Loucy (cell line): ENCODE data around the gene ZNF124.

Experiments used
- H2AFZ ChIP-seq: fragments of 200-600 bp; sonication (generic); 2 replicates; pipeline ENCODE4 v1.6.0; 2016; ENCODE audit warnings: antibody characterized with exemption, mild to moderate bottlenecking, low read length, moderate library complexity
- H3F3A ChIP-seq: fragments of 200-600 bp; 2 replicates; pipeline ENCODE4 v1.6.0; 2016; ENCODE audit warnings: antibody characterized with exemption, low read depth, mild to moderate bottlenecking
- H3K27me3 ChIP-seq: fragments of 200-600 bp; sonication (generic); 2 replicates; pipeline ENCODE4 v1.6.1; 2014; ENCODE audit warnings: low read length, mild to moderate bottlenecking; ENCODE audit not compliant: insufficient read depth, poor library complexity, severe bottlenecking
- H3K36me3 ChIP-seq: fragments of 200-600 bp; sonication (generic); 2 replicates; pipeline ENCODE4 v1.6.1; 2016; ENCODE audit warnings: low read length; ENCODE audit not compliant: insufficient read depth
- H3K4me1 ChIP-seq: fragments of 200-600 bp; sonication (generic); 2 replicates; pipeline ENCODE4 v1.5.1; 2014; ENCODE audit warnings: low read length, mild to moderate bottlenecking; ENCODE audit not compliant: insufficient read depth, poor library complexity, severe bottlenecking
- H3K4me2 ChIP-seq: fragments of 200-600 bp; sonication (generic); 2 replicates; pipeline ENCODE4 v1.6.0; 2014; ENCODE audit warnings: antibody characterized with exemption, low read length, low read depth, mild to moderate bottlenecking; ENCODE audit not compliant: poor library complexity, severe bottlenecking
- H3K4me3 ChIP-seq: fragments of 200-600 bp; sonication (generic); 2 replicates; pipeline ENCODE4 v1.5.1; 2014; ENCODE audit warnings: low read length, mild to moderate bottlenecking, mixed read lengths; ENCODE audit not compliant: poor library complexity, severe bottlenecking
- H3K79me2 ChIP-seq: fragments of 200-600 bp; sonication (generic); 2 replicates; pipeline ENCODE4 v1.6.1; 2014; ENCODE audit warnings: low read length; ENCODE audit not compliant: insufficient read depth
- H3K9ac ChIP-seq: fragments of 200-600 bp; sonication (generic); 2 replicates; pipeline ENCODE4 v1.6.0; 2014; ENCODE audit warnings: mild to moderate bottlenecking, low read depth, low read length, moderate library complexity; ENCODE audit not compliant: poor library complexity, severe bottlenecking
- H3K9me2 ChIP-seq: fragments of 200-600 bp; sonication (generic); replicated peaks from 2 replicates; pipeline ENCODE4 v1.6.1; 2016; ENCODE audit warnings: low read depth, low read length, mixed read lengths
- H3K9me3 ChIP-seq: fragments of 200-600 bp; sonication (generic); 2 replicates; pipeline ENCODE4 v1.6.1; 2014; ENCODE audit warnings: mild to moderate bottlenecking, antibody characterized with exemption, low read length, low read depth; ENCODE audit not compliant: insufficient read depth
- H4K20me1 ChIP-seq: fragments of 200-600 bp; sonication (generic); 2 replicates; pipeline ENCODE4 v1.6.0; 2014; ENCODE audit warnings: antibody characterized with exemption, low read length, mild to moderate bottlenecking; ENCODE audit not compliant: insufficient read depth, poor library complexity, severe bottlenecking
- EZH2phosphoT487 ChIP-seq: fragments of 200-600 bp; IDR thresholded peaks from 2 replicates; pipeline ENCODE4 v1.6.1; 2018; ENCODE audit warnings: antibody characterized with exemption, mild to moderate bottlenecking, moderate library complexity, borderline replicate concordance
- TF ChIP-seq, protein P1 (sequence below): fragments of 200-600 bp; sonication (generic); conservative IDR thresholded peaks from 2 replicates; pipeline ENCODE4 v1.5.1; 2014; ENCODE audit warnings: mild to moderate bottlenecking, antibody characterized with exemption, low read length

ZNF124 gene

DNA sequence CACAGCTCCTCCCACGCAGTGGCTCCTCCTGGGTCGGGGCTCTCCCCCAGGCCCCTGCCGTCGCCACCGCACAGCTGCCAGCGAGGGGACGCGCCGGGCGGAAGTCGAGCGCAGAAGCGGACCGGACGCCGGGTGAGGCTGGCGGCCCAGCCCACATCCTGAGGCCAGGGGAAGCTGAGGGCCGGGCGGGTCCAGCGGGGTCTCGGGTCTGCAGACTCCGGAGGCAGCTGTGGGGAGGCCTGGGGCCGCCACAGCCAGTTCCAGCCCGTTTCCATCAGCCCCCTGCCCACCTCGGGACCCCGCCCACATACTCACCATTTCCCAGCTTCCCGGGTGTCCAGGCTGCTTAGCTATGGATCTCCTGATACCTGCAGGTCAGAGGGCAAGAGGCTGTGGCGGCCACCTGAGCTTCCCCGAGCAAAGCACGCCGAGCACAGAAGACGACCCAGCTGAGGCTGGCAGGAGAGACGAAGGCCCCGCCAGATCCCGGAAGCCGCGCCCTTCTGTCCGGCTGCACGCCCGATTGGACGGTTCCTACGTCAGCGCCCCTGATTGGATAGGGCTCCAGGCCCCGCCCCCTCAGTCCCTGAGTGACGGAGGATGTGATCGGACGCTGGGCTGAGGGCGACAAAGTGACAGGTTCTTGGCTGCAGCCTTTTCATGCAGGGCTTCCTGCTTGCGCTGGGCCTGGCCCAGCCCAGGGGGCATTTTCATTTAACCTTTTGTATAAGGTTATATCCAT, 38.7 kb upstream of the ZNF124 start:
- H3K9ac ChIP-seq: peak overlapping the region; percentile 85
- peaks cover 43% of the 10 kb centered on the region for H4K20me1 ChIP-seq
- H2AFZ ChIP-seq: peak overlapping the region; percentile 61; the same call in 1 of the 2 replicates
- H3K4me2 ChIP-seq: peak overlapping the region; percentile 97
- no peaks in the 10 kb centered on the region for H3F3A ChIP-seq
- no peaks in the 10 kb centered on the region for H3K9me3 ChIP-seq
- peak overlapping the region; percentile 94 for H3K4me3 ChIP-seq
- peaks cover 37% of the 10 kb centered on the region for H3K4me1 ChIP-seq
- H3K36me3 ChIP-seq: no peaks in the 10 kb centered on the region
- no peaks in the 10 kb centered on the region for H3K27me3 ChIP-seq
- H3K79me2 ChIP-seq: peaks cover 50% of the 10 kb centered on the region
- TF ChIP-seq, protein P1, sequence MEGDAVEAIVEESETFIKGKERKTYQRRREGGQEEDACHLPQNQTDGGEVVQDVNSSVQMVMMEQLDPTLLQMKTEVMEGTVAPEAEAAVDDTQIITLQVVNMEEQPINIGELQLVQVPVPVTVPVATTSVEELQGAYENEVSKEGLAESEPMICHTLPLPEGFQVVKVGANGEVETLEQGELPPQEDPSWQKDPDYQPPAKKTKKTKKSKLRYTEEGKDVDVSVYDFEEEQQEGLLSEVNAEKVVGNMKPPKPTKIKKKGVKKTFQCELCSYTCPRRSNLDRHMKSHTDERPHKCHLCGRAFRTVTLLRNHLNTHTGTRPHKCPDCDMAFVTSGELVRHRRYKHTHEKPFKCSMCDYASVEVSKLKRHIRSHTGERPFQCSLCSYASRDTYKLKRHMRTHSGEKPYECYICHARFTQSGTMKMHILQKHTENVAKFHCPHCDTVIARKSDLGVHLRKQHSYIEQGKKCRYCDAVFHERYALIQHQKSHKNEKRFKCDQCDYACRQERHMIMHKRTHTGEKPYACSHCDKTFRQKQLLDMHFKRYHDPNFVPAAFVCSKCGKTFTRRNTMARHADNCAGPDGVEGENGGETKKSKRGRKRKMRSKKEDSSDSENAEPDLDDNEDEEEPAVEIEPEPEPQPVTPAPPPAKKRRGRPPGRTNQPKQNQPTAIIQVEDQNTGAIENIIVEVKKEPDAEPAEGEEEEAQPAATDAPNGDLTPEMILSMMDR: no peak
- TF ChIP-seq EZH2phosphoT487: no peak
- H3K9me2 ChIP-seq: no peaks in the 10 kb centered on the region

DNA sequence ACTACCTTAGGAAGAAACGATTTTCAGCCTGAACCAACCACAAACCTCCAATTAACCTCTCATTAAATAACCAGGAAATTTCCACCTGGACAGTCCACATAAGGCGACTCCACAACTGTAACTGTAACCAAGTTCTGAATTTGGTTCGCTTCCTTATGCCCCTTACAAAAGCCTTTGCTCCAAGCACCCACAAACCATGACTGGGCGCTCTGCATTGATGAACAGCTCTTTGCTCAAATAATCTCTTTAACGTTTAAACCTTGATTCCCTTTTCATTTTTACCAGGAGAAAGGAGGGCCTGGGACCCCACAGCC, 38.2 kb upstream of the ZNF124 start:
- TF ChIP-seq EZH2phosphoT487: no peak
- TF ChIP-seq, protein P1: no peak
- no peaks in the 10 kb centered on the region for H3K9me3 ChIP-seq
- H3K4me3 ChIP-seq: peak overlapping the region; percentile 94
- no peaks in the 10 kb centered on the region for H3K9me2 ChIP-seq
- peaks cover 47% of the 10 kb centered on the region for H4K20me1 ChIP-seq
- no peaks in the 10 kb centered on the region for H3K27me3 ChIP-seq
- H3K79me2 ChIP-seq: peaks cover 55% of the 10 kb centered on the region
- 0 out of 2 replicates have a peak overlapping the region, but pooled peaks have one; percentile 3 for H2AFZ ChIP-seq
- H3F3A ChIP-seq: no peaks in the 10 kb centered on the region
- H3K4me2 ChIP-seq: peak overlapping the region; percentile 97
- H3K36me3 ChIP-seq: no peaks in the 10 kb centered on the region
- peaks cover 39% of the 10 kb centered on the region for H3K4me1 ChIP-seq
- peak overlapping the region; percentile 85 for H3K9ac ChIP-seq

DNA sequence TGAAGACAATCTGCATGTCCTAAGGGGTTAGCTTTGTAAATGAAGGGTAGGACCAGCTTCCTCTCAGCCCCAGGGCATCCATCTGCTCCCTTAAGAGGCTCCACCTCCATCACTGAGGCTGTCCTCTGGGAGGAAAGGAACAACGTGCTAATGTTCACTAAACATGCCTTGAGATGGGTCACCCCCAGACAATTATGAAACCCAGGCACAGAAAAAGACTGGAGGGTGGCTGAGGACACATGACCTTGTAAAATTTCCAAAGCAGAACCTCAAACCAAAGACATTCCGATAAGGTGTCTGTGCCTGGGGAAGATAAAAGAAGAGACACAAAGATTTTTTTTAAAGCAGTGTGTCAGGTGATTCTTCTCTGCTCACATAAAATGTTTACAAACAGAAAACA, 37.6 kb upstream of the ZNF124 start:
- Histone ChIP-seq H4K20me1 (peaks cover 48% of the 10 kb centered on the region), H3F3A (no peaks in the 10 kb centered on the region), H3K4me3 (peak overlapping the region; percentile 94), H3K9ac (peak overlapping the region; percentile 85), H3K9me3 (no peaks in the 10 kb centered on the region), H3K4me1 (peaks cover 41% of the 10 kb centered on the region), H3K36me3 (no peaks in the 10 kb centered on the region), H2AFZ (no peak overlapping the region), H3K9me2 (no peaks in the 10 kb centered on the region), H3K4me2 (peak overlapping the region; percentile 97), H3K27me3 (no peaks in the 10 kb centered on the region), H3K79me2 (peaks cover 62% of the 10 kb centered on the region)
- TF ChIP-seq, protein P1: no peak
- TF ChIP-seq EZH2phosphoT487: no peak
